OCI-LY1 (cell line): ENCODE measurements around the gene NSDHL.

Experiments
- H2AFZ ChIP-seq: fragments of 200-600 bp; sonication (generic), shearing (Covaris generic); 2 replicates; pipeline ENCODE4 v1.6.0; 2014; ENCODE audit warnings: antibody characterized with exemption, mild to moderate bottlenecking, low read length
- H3F3A ChIP-seq: fragments of 200-600 bp; sonication (generic), shearing (Covaris generic); 2 replicates; pipeline ENCODE4 v1.6.0; 2014; ENCODE audit warnings: mild to moderate bottlenecking, antibody characterized with exemption, low read length, moderate library complexity; ENCODE audit not compliant: insufficient read depth
- H3K27ac ChIP-seq: fragments of 200-600 bp; sonication (generic); 2 replicates; pipeline ENCODE4 v1.5.1; 2014; ENCODE audit warnings: low read length, mixed run types, mild to moderate bottlenecking, low read depth; ENCODE audit not compliant: poor library complexity, severe bottlenecking
- H3K27me3 ChIP-seq: fragments of 200-600 bp; sonication (generic); 2 replicates; pipeline ENCODE4 v1.6.0; 2014; ENCODE audit warnings: antibody characterized with exemption, mild to moderate bottlenecking, low read length, moderate library complexity; ENCODE audit not compliant: insufficient read depth
- H3K36me3 ChIP-seq: fragments of 200-600 bp; sonication (generic); 2 replicates; pipeline ENCODE4 v1.6.1; 2014; ENCODE audit warnings: mild to moderate bottlenecking, antibody characterized with exemption, low read length, moderate library complexity, mixed read lengths; ENCODE audit not compliant: insufficient read depth
- H3K4me1 ChIP-seq: fragments of 200-600 bp; sonication (generic); 2 replicates; pipeline ENCODE4 v1.5.1; 2014; ENCODE audit warnings: mild to moderate bottlenecking, low read length, moderate library complexity; ENCODE audit not compliant: insufficient read depth, severe bottlenecking
- H3K4me2 ChIP-seq: fragments of 200-600 bp; sonication (generic), shearing (Covaris generic); 2 replicates; pipeline ENCODE4 v1.6.1; 2014; ENCODE audit warnings: low read length
- H3K4me3 ChIP-seq: fragments of 200-600 bp; sonication (generic); 2 replicates; pipeline ENCODE4 v1.5.1; 2014; ENCODE audit warnings: low read length, low read depth, mild to moderate bottlenecking, mixed read lengths; ENCODE audit not compliant: poor library complexity, severe bottlenecking
- H3K79me2 ChIP-seq: fragments of 200-600 bp; shearing (Covaris generic); 2 replicates; pipeline ENCODE4 v1.6.1; 2016; ENCODE audit warnings: mixed run types, low read length, mixed read lengths; ENCODE audit not compliant: insufficient read depth
- H3K9ac ChIP-seq: fragments of 200-600 bp; sonication (generic), shearing (Covaris generic); 2 replicates; pipeline ENCODE4 v1.6.1; 2014; ENCODE audit warnings: mild to moderate bottlenecking, low read length, mixed read lengths
- H3K9me2 ChIP-seq: fragments of 200-600 bp; sonication (generic), shearing (Covaris generic); 2 replicates; pipeline ENCODE4 v1.6.1; 2014; ENCODE audit warnings: low read depth, mild to moderate bottlenecking, low read length, mixed read lengths
- H3K9me3 ChIP-seq: fragments of 200-600 bp; shearing (Covaris generic); 2 replicates; pipeline ENCODE4 v1.6.1; 2014; ENCODE audit warnings: low read length, mixed read lengths
- H4K20me1 ChIP-seq: fragments of 200-600 bp; sonication (generic), shearing (Covaris generic); 2 replicates; pipeline ENCODE4 v1.6.0; 2016; ENCODE audit warnings: mild to moderate bottlenecking, low read length; ENCODE audit not compliant: insufficient read depth
- CTCF ChIP-seq: fragments of 200-600 bp; sonication (generic), shearing (Covaris generic); IDR thresholded peaks from 2 replicates; pipeline ENCODE4 v1.5.1; 2017; ENCODE audit warnings: mild to moderate bottlenecking, antibody characterized with exemption, low read length, moderate library complexity, mixed read lengths
- EZH2 ChIP-seq: fragments of 200-600 bp; sonication (generic), shearing (Covaris generic); IDR thresholded peaks from 2 replicates; pipeline ENCODE4 v1.8.0; 2017; ENCODE audit warnings: borderline replicate concordance, mixed run types, mild to moderate bottlenecking, antibody characterized with exemption, low read length, moderate library complexity, mixed read lengths

The NSDHL gene

GRCh38 chrX:152900937-152901445, 70.1 kb downstream of the NSDHL start:
- Histone ChIP-seq H3K9me2 (no peaks in the 10 kb centered on the region), H3K79me2 (no peaks in the 10 kb centered on the region), H3K4me3 (no peak overlapping the region), H4K20me1 (no peaks in the 10 kb centered on the region), H3K4me1 (no peaks in the 10 kb centered on the region), H3K27ac (no peak overlapping the region), H3K27me3 (no peaks in the 10 kb centered on the region), H3K9me3 (no peaks in the 10 kb centered on the region), H3K4me2 (no peak overlapping the region), H3K9ac (no peak overlapping the region), H3F3A (no peaks in the 10 kb centered on the region), H2AFZ (no peak overlapping the region), H3K36me3 (no peaks in the 10 kb centered on the region)
- TF ChIP-seq CTCF (no peak), EZH2 (no peak)

- no peak overlapping the region for H3K27ac ChIP-seq
- no peaks in the 10 kb centered on the region for H3K27me3 ChIP-seq
- H3K4me3 ChIP-seq, result no peak overlapping the region
- no peaks in the 10 kb centered on the region for H3K9me2 ChIP-seq
- H4K20me1 ChIP-seq, result no peaks in the 10 kb centered on the region
- TF ChIP-seq EZH2, result no peak
- H2AFZ ChIP-seq, result no peak overlapping the region
- no peaks in the 10 kb centered on the region for H3K4me1 ChIP-seq
- H3K9ac ChIP-seq, result no peak overlapping the region
- no peaks in the 10 kb centered on the region for H3K36me3 ChIP-seq
- no peaks in the 10 kb centered on the region for H3F3A ChIP-seq
- no peaks in the 10 kb centered on the region for H3K9me3 ChIP-seq
- H3K79me2 ChIP-seq, result no peaks in the 10 kb centered on the region
- no peak overlapping the region for H3K4me2 ChIP-seq
Observed at GRCh38 chrX:152901816-152902501, 71.1 kb downstream of the NSDHL start.

- Histone ChIP-seq H2AFZ (no peak overlapping the region), H3K9ac (no peak overlapping the region), H3K27me3 (no peaks in the 10 kb centered on the region)
Observed at GRCh38 chrX:152902502-152902820, 71.6 kb downstream of the NSDHL start.

More at GRCh38 chrX:152902502-152902820, 71.6 kb downstream of the NSDHL start:
- TF ChIP-seq CTCF (no peak), EZH2 (no peak)
- no peaks in the 10 kb centered on the region for H3K9me3 ChIP-seq
- no peaks in the 10 kb centered on the region for H3K36me3 ChIP-seq
- H3K9me2 ChIP-seq, result no peaks in the 10 kb centered on the region
- no peak overlapping the region for H3K4me2 ChIP-seq
- no peaks in the 10 kb centered on the region for H3K4me1 ChIP-seq
- H3K27ac ChIP-seq, result no peak overlapping the region
- H3K4me3 ChIP-seq, result no peak overlapping the region
- no peaks in the 10 kb centered on the region for H3F3A ChIP-seq
- no peaks in the 10 kb centered on the region for H4K20me1 ChIP-seq
- H3K79me2 ChIP-seq, result no peaks in the 10 kb centered on the region
